Panc1 (cell line): ENCODE results near the gene CISTR.
A peak's percentile ranks its signal among the peaks of the same experiment; 100 is the strongest.

Experiments
- CTCF ChIP-seq: fragments of 450-650 bp; IDR thresholded peaks from 2 replicates; pipeline ENCODE4 v1.5.1; 2017; ENCODE audit warnings: mild to moderate bottlenecking
- POLR2AphosphoS5 ChIP-seq: IDR thresholded peaks from 2 replicates; pipeline ENCODE4 v1.6.1; 2012; ENCODE audit warnings: mild to moderate bottlenecking, low read depth, low read length, moderate library complexity
- SIN3A ChIP-seq: IDR thresholded peaks from 2 replicates; pipeline ENCODE4 v1.6.1; 2012; ENCODE audit warnings: low read depth, mild to moderate bottlenecking, low read length, moderate library complexity, borderline replicate concordance; ENCODE audit not compliant: insufficient read depth

DNA sequence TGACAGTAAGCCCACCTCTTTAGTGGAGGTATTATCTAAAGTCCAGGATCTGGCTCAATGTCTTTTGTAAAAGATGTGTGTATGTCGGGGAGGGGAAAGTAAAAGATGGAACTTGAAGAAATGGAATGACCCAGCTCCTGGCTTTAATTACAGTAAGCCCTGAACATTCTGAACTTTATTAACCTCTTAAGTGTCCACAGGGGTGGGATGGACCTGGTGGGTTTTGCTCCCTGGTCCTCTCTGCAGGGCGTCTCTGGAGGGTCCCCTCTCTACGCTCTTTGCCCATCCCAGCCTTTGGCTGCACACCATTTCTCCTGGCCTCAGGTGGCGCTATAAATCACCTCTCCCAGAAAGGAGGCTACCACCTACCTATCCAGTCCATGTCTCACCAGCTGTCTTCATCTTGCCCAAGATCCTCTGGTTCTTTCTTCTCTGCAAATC, 3.7 kb upstream of the CISTR start:
- peak; percentile 60 for TF ChIP-seq CTCF
- TF ChIP-seq SIN3A = no peak
- TF ChIP-seq POLR2AphosphoS5 = no peak
